ENCODE data around the gene TK1. TPM values are rescaled to one million over a fixed set of nuclear protein-coding genes. Genes with fewer than 3 reads are reported as not detected.
A peak's percentile ranks its signal among the peaks of the same experiment; 100 is the strongest.

The TK1 gene
- total RNA-seq, 1 donor: 23.9 TPM

GRCh38 chr17:78233678-78234077 lies 46.8 kb upstream of the TK1 start:
- Histone ChIP-seq H2AFZ (ENCODE audit: low read length) (no peak overlapping the region), H3K36me3 (ENCODE audit: insufficient read depth, low read length) (no peaks in the 10 kb centered on the region), H3K4me2 (ENCODE audit: insufficient read depth, low read length) (no peak overlapping the region), H3K79me2 (ENCODE audit: insufficient read depth, low read length) (no peaks in the 10 kb centered on the region), H3K4me1 (ENCODE audit: insufficient read depth, low read length) (no peaks in the 10 kb centered on the region), H3K4me3 (ENCODE audit: insufficient read depth, low read length) (no peak overlapping the region), H4K20me1 (ENCODE audit: insufficient read depth, low read length) (no peaks in the 10 kb centered on the region), H3K27me3 (ENCODE audit: insufficient read depth, low read length) (peaks cover 28% of the 10 kb centered on the region), H3K27ac (ENCODE audit: low read depth, low read length) (no peak overlapping the region), H3K9me3 (ENCODE audit: low read depth, low read length) (no peaks in the 10 kb centered on the region)
- TF ChIP-seq, protein P1, sequence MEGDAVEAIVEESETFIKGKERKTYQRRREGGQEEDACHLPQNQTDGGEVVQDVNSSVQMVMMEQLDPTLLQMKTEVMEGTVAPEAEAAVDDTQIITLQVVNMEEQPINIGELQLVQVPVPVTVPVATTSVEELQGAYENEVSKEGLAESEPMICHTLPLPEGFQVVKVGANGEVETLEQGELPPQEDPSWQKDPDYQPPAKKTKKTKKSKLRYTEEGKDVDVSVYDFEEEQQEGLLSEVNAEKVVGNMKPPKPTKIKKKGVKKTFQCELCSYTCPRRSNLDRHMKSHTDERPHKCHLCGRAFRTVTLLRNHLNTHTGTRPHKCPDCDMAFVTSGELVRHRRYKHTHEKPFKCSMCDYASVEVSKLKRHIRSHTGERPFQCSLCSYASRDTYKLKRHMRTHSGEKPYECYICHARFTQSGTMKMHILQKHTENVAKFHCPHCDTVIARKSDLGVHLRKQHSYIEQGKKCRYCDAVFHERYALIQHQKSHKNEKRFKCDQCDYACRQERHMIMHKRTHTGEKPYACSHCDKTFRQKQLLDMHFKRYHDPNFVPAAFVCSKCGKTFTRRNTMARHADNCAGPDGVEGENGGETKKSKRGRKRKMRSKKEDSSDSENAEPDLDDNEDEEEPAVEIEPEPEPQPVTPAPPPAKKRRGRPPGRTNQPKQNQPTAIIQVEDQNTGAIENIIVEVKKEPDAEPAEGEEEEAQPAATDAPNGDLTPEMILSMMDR (IDR thresholded peaks at IDR 0.05; ENCODE audit: extremely low read depth, low read depth, low read length): no peak
- peak; percentile 79 for DNase-seq (ENCODE audit: insufficient read length, low spot score, missing footprints)

GRCh38 chr17:78232859-78233173 lies 46.0 kb upstream of the TK1 start:
- H3K9me3 ChIP-seq (ENCODE audit: low read depth, low read length): no peaks in the 10 kb centered on the region
- no peaks in the 10 kb centered on the region for H4K20me1 ChIP-seq (ENCODE audit: insufficient read depth, low read length)
- H3K4me3 ChIP-seq (ENCODE audit: insufficient read depth, low read length): no peak overlapping the region
- H2AFZ ChIP-seq (ENCODE audit: low read length): no peak overlapping the region
- H3K79me2 ChIP-seq (ENCODE audit: insufficient read depth, low read length): no peaks in the 10 kb centered on the region
- DNase-seq (ENCODE audit: insufficient read length, low spot score, missing footprints): peak; percentile 64
- TF ChIP-seq, protein P1 (IDR thresholded peaks at IDR 0.05; ENCODE audit: extremely low read depth, low read depth, low read length): no peak
- no peaks in the 10 kb centered on the region for H3K4me1 ChIP-seq (ENCODE audit: insufficient read depth, low read length)
- peaks cover 28% of the 10 kb centered on the region for H3K27me3 ChIP-seq (ENCODE audit: insufficient read depth, low read length)
- H3K4me2 ChIP-seq (ENCODE audit: insufficient read depth, low read length): no peak overlapping the region
- no peak overlapping the region for H3K27ac ChIP-seq (ENCODE audit: low read depth, low read length)
- H3K36me3 ChIP-seq (ENCODE audit: insufficient read depth, low read length): no peaks in the 10 kb centered on the region

DNA sequence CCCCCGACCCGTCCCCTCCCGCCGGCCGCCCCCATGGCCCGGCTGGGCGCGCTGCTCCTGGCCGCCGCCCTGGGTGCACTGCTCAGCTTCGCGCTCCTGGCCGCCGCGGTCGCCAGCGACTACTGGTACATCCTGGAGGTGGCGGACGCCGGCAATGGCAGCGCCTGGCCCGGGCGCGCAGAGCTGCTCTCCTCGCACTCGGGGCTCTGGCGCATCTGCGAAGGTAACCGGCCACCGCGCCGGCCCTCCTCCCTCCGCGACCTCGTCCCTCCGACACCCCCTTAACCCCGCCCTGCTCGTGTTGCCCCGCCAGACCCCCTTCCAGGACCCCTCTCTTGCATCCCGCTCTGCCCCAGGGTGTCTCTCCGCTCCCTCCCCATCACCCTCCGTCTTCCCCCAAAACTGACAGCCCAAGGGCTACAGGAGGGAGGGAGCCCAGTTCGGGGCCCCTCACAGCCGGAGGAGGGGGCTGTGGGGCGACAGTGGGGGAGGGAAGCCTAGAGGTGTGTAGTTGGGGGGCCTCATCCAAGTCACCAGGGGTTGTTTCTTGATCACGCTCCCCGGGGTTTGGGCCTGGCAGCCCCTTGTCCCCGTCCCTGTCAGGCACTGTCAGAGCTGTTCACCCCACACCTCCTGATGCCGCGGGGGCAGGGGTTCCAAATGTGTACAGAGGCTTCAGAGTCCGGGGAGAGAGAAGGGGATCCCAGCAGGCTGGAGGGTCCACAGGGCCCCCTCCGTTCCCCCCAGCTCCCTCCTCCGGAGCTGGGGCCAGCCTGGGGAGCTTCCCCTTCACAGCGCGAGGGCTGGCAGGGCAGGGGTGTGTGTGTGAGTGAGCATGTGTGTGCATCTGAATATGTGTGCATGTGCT lies 45.4 kb upstream of the TK1 start:
- Histone ChIP-seq H3K27ac (ENCODE audit: low read depth, low read length) (no peak overlapping the region), H3K4me3 (ENCODE audit: insufficient read depth, low read length) (no peak overlapping the region), H3K79me2 (ENCODE audit: insufficient read depth, low read length) (no peaks in the 10 kb centered on the region), H3K27me3 (ENCODE audit: insufficient read depth, low read length) (peaks cover 28% of the 10 kb centered on the region), H3K4me2 (ENCODE audit: insufficient read depth, low read length) (no peak overlapping the region), H4K20me1 (ENCODE audit: insufficient read depth, low read length) (no peaks in the 10 kb centered on the region), H3K36me3 (ENCODE audit: insufficient read depth, low read length) (no peaks in the 10 kb centered on the region), H3K9me3 (ENCODE audit: low read depth, low read length) (no peaks in the 10 kb centered on the region), H3K4me1 (ENCODE audit: insufficient read depth, low read length) (no peaks in the 10 kb centered on the region), H2AFZ (ENCODE audit: low read length) (no peak overlapping the region)
- TF ChIP-seq, protein P1 (IDR thresholded peaks at IDR 0.05; ENCODE audit: extremely low read depth, low read depth, low read length): no peak
- DNase-seq (ENCODE audit: insufficient read length, low spot score, missing footprints): peak; percentile 87

DNA sequence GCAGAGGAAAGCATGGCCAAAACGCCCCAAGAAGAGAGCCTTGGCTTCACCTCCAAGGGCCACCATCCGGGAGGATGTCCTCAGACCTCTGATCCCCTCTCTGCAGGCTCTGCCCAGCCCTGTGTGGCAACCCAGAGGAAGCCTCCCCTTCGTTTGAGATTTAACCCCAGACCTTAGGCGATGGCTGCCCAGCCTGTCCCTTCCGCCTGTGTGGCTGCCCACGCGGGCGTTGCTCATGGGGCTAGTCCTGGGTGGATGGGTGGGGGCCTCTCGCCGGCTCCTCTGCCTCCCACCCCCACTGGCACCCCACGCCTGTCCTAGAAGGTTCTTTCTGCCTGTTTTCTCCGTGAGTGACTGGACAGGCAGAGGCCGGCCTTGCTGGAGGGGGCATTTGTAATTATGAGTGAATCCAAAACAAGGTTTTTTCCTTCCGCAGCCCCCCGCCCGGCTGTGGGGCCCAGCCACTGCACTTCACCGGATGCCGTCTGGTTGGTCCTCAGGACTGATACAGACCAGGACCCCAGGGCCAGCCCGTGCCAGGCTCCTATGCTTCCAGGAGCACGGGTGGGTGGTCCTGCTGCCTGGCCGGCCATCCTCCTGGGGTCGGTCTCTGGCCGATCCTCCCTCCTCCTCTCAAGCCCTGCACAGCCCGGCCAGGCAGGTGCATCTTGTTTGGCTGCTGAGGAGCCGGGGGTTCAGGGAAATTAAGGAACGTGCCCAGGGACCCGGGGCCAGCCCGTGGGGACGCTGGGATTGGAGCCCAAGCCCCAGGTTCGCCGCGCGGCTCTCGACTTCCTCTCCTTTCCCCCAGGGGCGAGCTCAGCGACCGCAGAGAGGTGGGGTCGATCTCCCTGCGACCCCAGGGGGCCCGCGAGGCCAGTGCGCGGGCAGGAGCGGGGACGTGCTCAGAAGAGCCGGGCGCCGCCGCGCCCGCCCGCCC lies 44.4 kb upstream of the TK1 start, which contains the start of gene TMEM235:
TMEM235 (plus strand) TSS at position 636 of the 940 bp plus-strand sequence. CDS start 393 bp downstream, outside the sequence.
- H3K27ac ChIP-seq (ENCODE audit: low read depth, low read length): no peak within 1 kb of the TSS
- H4K20me1 ChIP-seq (ENCODE audit: insufficient read depth, low read length): no peaks in the 10 kb centered on the region
- H2AFZ ChIP-seq (ENCODE audit: low read length): no peak within 1 kb of the TSS
- peaks cover 28% of the 10 kb centered on the region for H3K27me3 ChIP-seq (ENCODE audit: insufficient read depth, low read length)
- TF ChIP-seq, protein P1 (IDR thresholded peaks at IDR 0.05; ENCODE audit: extremely low read depth, low read depth, low read length): no peak
- no peaks in the 10 kb centered on the region for H3K4me1 ChIP-seq (ENCODE audit: insufficient read depth, low read length)
- H3K79me2 ChIP-seq (ENCODE audit: insufficient read depth, low read length): no peaks in the 10 kb centered on the region
- no peaks in the 10 kb centered on the region for H3K9me3 ChIP-seq (ENCODE audit: low read depth, low read length)
- peak; percentile 81 for DNase-seq (ENCODE audit: insufficient read length, low spot score, missing footprints)
- H3K4me3 ChIP-seq (ENCODE audit: insufficient read depth, low read length): no peak within 1 kb of the TSS
- H3K36me3 ChIP-seq (ENCODE audit: insufficient read depth, low read length): no peaks in the 10 kb centered on the region
- H3K4me2 ChIP-seq (ENCODE audit: insufficient read depth, low read length): no peak within 1 kb of the TSS
